ENCODE data around the gene CDKAL1.
"Not testable (repeated sequence)": the region's sequence is repeated elsewhere in the genome, so short reads cannot be mapped to it uniquely, and the experiment has no call there.

CDKAL1 gene

GRCh38 chr6:21188505-21189223 lies 654.4 kb downstream of the CDKAL1 start:
- no peak for DNase-seq
- Histone ChIP-seq H3K36me3 (no peaks in the 10 kb centered on the region), H3K9me3 (no peaks in the 10 kb centered on the region), H3K27me3 (no peaks in the 10 kb centered on the region), H3K4me3 (ENCODE audit: low read depth, low read length) (no peak overlapping the region), H3K4me1 (peaks cover 3% of the 10 kb centered on the region; the same call in 1 of the 2 replicates)
- no peak for TF ChIP-seq CTCF (IDR thresholded peaks at IDR 0.05; ENCODE audit: low read depth, low read length)

GRCh38 chr6:21189759-21190158 lies 655.5 kb downstream of the CDKAL1 start:
- Histone ChIP-seq H3K27me3 (no peaks in the 10 kb centered on the region), H3K4me1 (peaks cover 3% of the 10 kb centered on the region; the same call in 1 of the 2 replicates), H3K9me3 (no peaks in the 10 kb centered on the region), H3K36me3 (no peaks in the 10 kb centered on the region), H3K4me3 (ENCODE audit: low read depth, low read length) (no peak overlapping the region)
- no peak for DNase-seq
- no peak for TF ChIP-seq CTCF (IDR thresholded peaks at IDR 0.05; ENCODE audit: low read depth, low read length)

- no peak for TF ChIP-seq CTCF (IDR thresholded peaks at IDR 0.05; ENCODE audit: low read depth, low read length)
Observed at GRCh38 chr6:21190701-21191100, 656.4 kb downstream of the CDKAL1 start.

GRCh38 chr6:21193790-21194475 lies 659.7 kb downstream of the CDKAL1 start:
- no peak for TF ChIP-seq CTCF (IDR thresholded peaks at IDR 0.05; ENCODE audit: low read depth, low read length)
- Histone ChIP-seq H3K36me3 (no peaks in the 10 kb centered on the region), H3K27me3 (no peaks in the 10 kb centered on the region), H3K9me3 (no peaks in the 10 kb centered on the region), H3K4me3 (ENCODE audit: low read depth, low read length) (no peak overlapping the region), H3K4me1 (peaks cover 4% of the 10 kb centered on the region)
- DNase-seq = no peak

More at GRCh38 chr6:21190701-21191100, 656.4 kb downstream of the CDKAL1 start:
- H3K4me1 ChIP-seq = peaks cover 3% of the 10 kb centered on the region; the same call in 1 of the 2 replicates
- no peak overlapping the region for H3K4me3 ChIP-seq (ENCODE audit: low read depth, low read length)
- no peaks in the 10 kb centered on the region for H3K27me3 ChIP-seq
- no peaks in the 10 kb centered on the region for H3K36me3 ChIP-seq
- no peaks in the 10 kb centered on the region for H3K9me3 ChIP-seq
- DNase-seq = no peak

- H3K4me1 ChIP-seq = peaks cover 15% of the 10 kb centered on the region
- H3K9me3 ChIP-seq; H3K27me3 ChIP-seq; H3K4me3 ChIP-seq (ENCODE audit: low read depth, low read length); DNase-seq; H3K36me3 ChIP-seq: not testable (repeated sequence)
Observed at GRCh38 chr6:21195301-21195700, 661.0 kb downstream of the CDKAL1 start.

GRCh38 chr6:21198032-21198640 lies 663.9 kb downstream of the CDKAL1 start:
- H3K9me3 ChIP-seq = no peaks in the 10 kb centered on the region
- DNase-seq = no peak
- H3K27me3 ChIP-seq = no peaks in the 10 kb centered on the region
- TF ChIP-seq CTCF (IDR thresholded peaks at IDR 0.05; ENCODE audit: low read depth, low read length) = no peak
- peaks cover 15% of the 10 kb centered on the region for H3K4me1 ChIP-seq
- no peak overlapping the region for H3K4me3 ChIP-seq (ENCODE audit: low read depth, low read length)
- H3K36me3 ChIP-seq = no peaks in the 10 kb centered on the region

All from BE2C (cell line).